ENCODE data around the gene PNPLA5. TPM values are rescaled to one million over a fixed set of nuclear protein-coding genes. Genes with fewer than 3 reads are reported as not detected.

Gene PNPLA5, protein sequence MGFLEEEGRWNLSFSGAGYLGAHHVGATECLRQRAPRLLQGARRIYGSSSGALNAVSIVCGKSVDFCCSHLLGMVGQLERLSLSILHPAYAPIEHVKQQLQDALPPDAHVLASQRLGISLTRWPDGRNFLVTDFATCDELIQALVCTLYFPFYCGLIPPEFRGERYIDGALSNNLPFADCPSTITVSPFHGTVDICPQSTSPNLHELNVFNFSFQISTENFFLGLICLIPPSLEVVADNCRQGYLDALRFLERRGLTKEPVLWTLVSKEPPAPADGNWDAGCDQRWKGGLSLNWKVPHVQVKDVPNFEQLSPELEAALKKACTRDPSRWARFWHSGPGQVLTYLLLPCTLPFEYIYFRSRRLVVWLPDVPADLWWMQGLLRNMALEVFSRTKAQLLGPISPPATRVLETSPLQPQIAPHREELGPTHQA
- not detected for total RNA-seq
- long read RNA-seq, result 0 reads

GRCh38 chr22:43891360-43892182, at the start of gene PNPLA5:
TSS of gene PNPLA5 (minus strand) at chr22:43892013. CDS start at chr22:43891880, 133 bp downstream.
- no peak for DNase-seq
- H3K4me3 ChIP-seq, result peak within 1 kb of the TSS; percentile 7
- intact Hi-C loops (cut with micrococcal nuclease), result no loop called here

DNA sequence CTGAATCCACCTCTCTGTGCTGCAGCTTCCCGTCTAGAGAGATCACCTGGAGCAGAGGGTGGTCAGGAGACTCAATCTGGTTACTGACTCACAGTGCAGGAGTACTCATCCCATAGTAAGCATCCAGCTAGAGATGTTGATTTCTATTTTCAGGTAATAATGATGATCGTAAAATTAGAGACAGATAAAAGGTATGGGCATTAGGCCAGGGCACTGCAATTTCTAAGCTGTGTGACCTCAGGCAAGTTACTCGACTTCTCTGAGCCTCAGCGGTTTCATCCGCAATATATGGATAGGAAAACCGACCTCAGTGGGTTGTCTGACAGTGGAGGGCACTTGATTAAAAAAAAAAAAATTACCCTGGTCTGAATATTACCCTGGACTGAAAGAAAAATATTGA, 49.6 kb upstream of the PNPLA5 start:
- TF ChIP-seq, protein P1, sequence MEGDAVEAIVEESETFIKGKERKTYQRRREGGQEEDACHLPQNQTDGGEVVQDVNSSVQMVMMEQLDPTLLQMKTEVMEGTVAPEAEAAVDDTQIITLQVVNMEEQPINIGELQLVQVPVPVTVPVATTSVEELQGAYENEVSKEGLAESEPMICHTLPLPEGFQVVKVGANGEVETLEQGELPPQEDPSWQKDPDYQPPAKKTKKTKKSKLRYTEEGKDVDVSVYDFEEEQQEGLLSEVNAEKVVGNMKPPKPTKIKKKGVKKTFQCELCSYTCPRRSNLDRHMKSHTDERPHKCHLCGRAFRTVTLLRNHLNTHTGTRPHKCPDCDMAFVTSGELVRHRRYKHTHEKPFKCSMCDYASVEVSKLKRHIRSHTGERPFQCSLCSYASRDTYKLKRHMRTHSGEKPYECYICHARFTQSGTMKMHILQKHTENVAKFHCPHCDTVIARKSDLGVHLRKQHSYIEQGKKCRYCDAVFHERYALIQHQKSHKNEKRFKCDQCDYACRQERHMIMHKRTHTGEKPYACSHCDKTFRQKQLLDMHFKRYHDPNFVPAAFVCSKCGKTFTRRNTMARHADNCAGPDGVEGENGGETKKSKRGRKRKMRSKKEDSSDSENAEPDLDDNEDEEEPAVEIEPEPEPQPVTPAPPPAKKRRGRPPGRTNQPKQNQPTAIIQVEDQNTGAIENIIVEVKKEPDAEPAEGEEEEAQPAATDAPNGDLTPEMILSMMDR (IDR thresholded peaks at IDR 0.05; ENCODE audit: borderline replicate concordance), result no peak
- Histone ChIP-seq H3K4me1 (no peaks in the 10 kb centered on the region), H3K36me3 (no peaks in the 10 kb centered on the region), H3K27me3 (ENCODE audit: low read depth) (peaks cover 41% of the 10 kb centered on the region), H3K27ac (replicated peaks) (no peak overlapping the region), H3K9me3 (replicated peaks) (peaks cover 10% of the 10 kb centered on the region), H3K4me3 (no peak overlapping the region)
- no peak for DNase-seq
- intact Hi-C loops (cut with micrococcal nuclease), result loop anchor here (10.0 kb wide), 1 partner anchor 57 kb away; no protein-coding TSS in a partner anchor

More at GRCh38 chr22:43891360-43892182, at the start of gene PNPLA5:
- Histone ChIP-seq H3K27ac (replicated peaks) (no peak within 1 kb of the TSS), H3K27me3 (ENCODE audit: low read depth) (peaks cover 95% of the 10 kb centered on the region), H3K9me3 (replicated peaks) (no peaks in the 10 kb centered on the region), H3K4me1 (peaks cover 11% of the 10 kb centered on the region), H3K36me3 (no peaks in the 10 kb centered on the region)
- TF ChIP-seq, protein P1 (IDR thresholded peaks at IDR 0.05; ENCODE audit: borderline replicate concordance), result no peak

DNA sequence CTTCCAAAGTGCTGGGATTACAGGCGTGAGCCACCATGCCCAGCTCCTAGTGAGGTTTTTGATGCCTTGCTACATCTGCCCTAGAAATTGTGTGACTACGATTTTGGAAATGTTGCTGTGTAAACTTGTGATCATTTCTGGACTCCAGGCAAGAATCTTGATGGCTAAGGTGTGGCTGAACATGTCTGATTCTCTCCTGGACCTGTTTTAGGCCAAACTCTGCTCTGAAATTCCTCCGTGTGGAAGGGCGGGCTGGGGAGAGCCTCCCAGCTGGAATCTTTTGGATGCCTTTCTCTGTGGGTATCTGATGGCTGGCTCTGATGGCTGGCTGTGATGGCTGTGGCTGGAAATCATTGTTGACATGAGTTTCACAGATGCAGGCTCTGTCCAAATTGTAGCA, 40.0 kb upstream of the PNPLA5 start:
- Histone ChIP-seq H3K9me3 (replicated peaks) (no peaks in the 10 kb centered on the region), H3K4me1 (no peaks in the 10 kb centered on the region), H3K27ac (replicated peaks) (no peak overlapping the region), H3K27me3 (ENCODE audit: low read depth) (peaks cover 66% of the 10 kb centered on the region), H3K4me3 (no peak overlapping the region), H3K36me3 (no peaks in the 10 kb centered on the region)
- TF ChIP-seq, protein P1 (IDR thresholded peaks at IDR 0.05; ENCODE audit: borderline replicate concordance), result no peak
- intact Hi-C loops (cut with micrococcal nuclease), result no loop called here
- no peak for DNase-seq

DNA sequence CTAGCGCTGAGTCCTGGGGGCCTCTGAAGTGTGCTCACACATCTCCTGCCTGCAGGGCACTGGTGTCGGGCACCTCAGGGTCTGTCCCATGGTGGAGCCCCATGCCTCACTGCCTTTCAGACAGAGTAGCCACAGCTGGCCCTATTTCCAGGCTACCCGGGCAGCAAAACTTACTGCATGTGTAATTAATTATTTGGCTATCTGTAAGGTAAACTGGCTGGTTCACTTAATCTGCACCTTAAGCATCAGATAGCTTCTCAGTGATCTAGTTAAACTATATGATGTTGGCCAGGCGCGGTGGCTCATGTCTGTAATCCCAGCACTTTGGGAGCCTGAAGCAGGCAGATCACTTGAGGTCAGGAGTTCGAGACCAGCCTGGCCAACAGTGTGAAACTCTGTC, 37.1 kb upstream of the PNPLA5 start:
- TF ChIP-seq, protein P1 (IDR thresholded peaks at IDR 0.05; ENCODE audit: borderline replicate concordance), result no peak
- intact Hi-C loops (cut with micrococcal nuclease), result no loop called here

DNA sequence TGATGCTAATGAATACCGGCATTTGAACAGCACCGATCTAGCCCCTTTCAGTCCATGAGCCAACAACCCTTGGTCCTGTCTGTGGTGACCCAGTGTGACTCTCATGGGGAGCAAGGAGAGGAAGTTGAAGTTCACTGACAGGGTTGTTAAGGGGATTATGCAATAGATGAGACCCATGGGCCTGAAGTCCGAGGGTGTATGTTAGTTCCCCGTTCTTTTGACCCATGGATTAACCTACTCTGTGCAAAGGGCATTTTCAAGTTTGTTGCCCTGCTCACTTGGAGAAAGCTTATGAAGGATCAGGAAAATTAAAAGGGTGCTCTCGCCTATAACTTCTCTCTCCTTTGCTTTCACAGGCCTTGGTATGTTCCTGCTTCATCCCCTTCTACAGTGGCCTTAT, 36.7 kb upstream of the PNPLA5 start:
- DNase-seq, result no peak
- no peak overlapping the region for H3K27ac ChIP-seq (replicated peaks)
- peaks cover 67% of the 10 kb centered on the region for H3K27me3 ChIP-seq (ENCODE audit: low read depth)
- no peak overlapping the region for H3K4me3 ChIP-seq
- intact Hi-C loops (cut with micrococcal nuclease), result no loop called here
- TF ChIP-seq, protein P1 (IDR thresholded peaks at IDR 0.05; ENCODE audit: borderline replicate concordance), result no peak
- H3K36me3 ChIP-seq, result no peaks in the 10 kb centered on the region
- H3K9me3 ChIP-seq (replicated peaks), result no peaks in the 10 kb centered on the region
- H3K4me1 ChIP-seq, result peaks cover 9% of the 10 kb centered on the region

More for the DNA sequence above, 37.1 kb upstream of the PNPLA5 start:
- H3K36me3 ChIP-seq, result no peaks in the 10 kb centered on the region
- DNase-seq, result no peak
- no peak overlapping the region for H3K4me3 ChIP-seq
- peaks cover 5% of the 10 kb centered on the region for H3K4me1 ChIP-seq
- peaks cover 67% of the 10 kb centered on the region for H3K27me3 ChIP-seq (ENCODE audit: low read depth)
- no peak overlapping the region for H3K27ac ChIP-seq (replicated peaks)
- no peaks in the 10 kb centered on the region for H3K9me3 ChIP-seq (replicated peaks)

Data from left ventricle myocardium inferior (tissue), 1 donor.